ENCODE results near the gene SNX10.

Gene SNX10

DNA sequence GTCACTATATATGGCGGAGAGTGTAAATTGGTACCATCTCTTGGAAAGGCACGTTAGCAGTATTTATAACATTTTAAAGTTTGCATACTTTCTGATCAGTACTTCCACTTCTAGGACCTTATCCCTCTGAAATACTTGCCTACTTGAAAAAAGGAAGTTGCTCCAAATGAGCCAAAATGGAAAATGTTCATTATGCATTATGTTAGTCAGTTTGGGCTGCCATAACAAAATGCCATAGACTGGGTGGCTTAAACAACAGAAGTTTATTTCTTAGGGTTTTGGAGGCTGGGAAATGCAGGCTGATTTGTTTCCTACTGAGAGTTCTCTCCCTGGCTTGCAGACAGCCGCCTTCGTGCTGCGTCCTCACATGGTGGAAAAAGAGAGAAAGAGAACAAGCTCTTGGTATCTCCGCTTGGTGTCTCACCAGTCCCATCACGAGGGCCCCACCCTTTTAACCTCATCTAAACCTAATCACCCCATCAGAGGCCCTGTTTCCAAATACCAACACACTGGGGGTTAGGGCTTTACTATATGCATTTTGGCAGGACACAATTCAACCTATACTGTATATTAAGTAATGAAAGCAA, 6.9 kb downstream of the SNX10 start:
- no peak for DNase-seq (ENCODE audit: low spot score)

DNA sequence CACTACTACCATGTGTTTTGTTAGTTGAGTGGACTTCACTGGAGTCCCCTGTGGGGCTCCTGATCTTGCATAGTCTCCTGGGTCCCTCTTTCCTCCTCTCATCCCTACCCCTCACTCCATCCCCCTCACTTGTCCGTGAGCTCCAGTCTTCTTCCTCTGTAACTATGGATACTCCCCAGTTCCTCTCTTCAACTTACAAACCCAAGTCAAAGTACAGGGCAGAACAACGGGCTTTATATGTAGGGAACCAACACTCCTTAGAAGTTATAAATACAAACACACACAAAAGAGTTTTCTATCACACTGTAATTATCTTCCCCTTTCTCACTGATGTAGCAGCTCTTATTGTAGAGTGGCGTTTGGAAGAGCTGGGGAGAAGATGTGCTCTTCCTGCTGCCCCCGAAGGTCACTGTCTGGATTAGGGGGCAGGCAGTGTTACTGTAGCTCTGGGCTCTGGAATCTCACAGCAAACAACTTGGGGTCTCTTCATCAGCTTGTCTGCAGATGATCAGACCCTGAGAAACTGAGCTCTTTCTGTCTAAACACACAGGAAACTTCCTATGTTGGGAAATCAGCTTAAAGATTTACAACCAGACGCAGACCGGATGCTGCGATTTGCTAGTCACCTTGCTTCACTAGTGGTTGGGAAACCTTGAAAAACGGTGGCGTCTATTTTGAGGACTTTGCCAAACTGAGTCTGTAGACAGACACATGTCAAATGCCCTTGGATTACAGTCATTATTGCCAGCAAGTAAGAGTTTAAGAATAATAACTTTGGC, 13.6 kb downstream of the SNX10 start:
- no peak for DNase-seq (ENCODE audit: low spot score)

DNA sequence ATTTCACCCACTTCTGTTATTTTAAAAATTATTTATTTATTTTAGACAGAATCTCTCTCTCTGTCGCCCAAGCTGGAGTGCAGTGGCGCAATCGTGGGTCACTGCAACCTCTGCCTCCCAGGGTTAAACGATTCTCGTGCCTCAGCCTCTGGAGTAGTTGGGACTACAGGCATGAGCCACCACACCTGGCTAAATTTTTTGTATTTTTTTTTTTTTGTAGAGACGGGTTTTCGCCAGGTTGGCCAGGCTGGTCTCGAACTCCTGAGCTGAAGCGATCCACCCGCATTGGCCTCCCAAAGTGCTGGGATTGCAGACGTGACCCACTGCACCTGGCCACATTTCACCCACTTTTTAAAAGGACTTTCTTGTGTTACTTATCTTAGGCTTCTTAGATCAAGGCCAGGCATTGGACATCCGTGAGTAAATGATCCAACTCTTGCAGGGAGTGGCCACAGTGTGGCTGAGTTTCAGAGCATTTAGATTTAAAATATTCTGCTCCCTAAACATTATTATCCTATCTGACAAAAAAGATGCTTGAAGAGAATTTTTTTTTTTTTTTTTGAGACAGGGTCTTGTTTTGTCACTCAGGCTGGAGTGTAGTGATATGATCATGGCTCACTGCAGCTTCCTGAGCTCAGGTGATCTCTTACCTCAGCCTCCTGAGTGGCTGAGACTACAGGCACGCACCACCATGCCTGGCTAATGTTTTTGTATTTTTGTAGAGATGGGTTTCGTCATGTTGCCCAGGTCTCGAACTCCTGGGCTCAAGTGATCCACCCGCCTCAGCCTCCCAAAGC, 14.4 kb downstream of the SNX10 start:
- no peak for DNase-seq (ENCODE audit: low spot score)

DNA sequence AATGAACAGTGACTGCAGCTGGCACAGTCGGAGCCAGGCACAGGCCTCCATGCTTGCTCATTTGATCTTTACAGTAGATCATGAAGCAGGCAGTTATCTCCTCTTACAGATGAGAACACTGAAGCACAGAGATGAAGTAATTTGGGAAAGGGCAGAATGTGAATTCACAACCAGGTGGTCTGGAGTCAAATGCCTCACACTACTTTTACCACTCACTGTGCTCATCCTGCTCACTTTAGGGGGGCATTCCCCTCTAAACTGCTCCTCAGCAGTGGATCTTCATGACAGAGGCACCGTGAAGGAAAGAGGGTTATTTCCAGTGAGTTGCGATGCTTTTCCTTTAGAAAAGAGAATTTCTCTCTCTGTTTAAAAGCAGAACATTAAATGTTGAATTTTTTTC, 15.1 kb downstream of the SNX10 start:
- DNase-seq (ENCODE audit: low spot score) = no peak

DNA sequence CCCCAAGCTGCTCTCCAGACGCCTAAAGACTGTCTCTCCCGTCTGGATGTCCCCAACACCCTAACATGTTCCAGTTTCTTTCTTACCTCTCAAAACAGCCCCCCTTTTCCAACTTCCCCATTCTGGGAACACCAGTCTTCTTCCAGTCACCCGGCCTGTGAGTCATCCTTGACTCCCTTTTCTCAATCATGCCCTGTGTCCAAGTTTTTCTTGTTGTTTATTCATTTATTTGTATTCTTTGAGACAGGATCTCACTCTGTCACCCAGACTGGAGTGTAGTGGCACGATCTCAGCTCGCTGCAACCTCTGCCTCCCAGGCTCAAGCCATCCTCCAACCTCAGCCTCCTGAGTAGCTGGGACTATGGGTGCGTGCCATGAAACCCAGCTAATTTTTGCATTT, 15.6 kb downstream of the SNX10 start:
- no peak for DNase-seq (ENCODE audit: low spot score)

DNA sequence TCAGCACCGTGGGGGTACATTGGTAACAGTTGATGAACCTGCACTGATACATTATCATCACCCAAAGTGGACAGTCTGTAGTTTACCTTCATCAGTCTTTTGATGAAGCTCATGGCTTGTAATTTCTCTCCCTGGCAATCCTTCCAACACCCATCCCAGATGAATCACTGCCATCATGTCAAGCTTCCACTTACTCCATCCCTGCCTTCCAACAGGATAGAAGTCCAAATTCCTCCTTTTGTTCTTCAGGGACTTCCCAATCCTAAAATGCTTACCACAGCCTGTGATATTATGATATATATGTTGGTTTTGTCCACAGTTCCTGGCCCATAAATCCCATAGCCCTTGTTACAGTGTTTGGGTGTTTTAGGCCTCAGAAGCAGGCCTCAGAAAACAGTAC, 16.1 kb downstream of the SNX10 start:
- no peak for DNase-seq (ENCODE audit: low spot score)

DNA sequence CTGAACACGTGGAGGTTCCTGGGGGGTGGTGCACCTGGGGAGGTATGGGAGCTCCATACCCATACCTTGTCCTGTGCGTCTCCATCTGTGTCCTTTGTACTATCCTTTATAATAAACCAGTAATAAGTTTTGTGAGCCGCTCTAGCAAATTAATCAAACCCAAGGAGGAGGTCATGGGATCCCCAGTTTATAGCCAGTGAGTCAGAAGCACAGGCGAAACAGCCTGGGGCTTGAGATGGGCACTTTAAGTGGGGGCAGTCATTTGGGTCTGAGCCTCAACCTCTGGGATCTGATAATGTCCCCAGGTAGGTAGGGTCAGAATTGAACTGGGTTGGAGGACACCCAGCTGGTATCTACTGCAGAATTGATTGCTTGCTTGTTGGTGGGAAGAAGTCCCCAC, 16.9 kb downstream of the SNX10 start:
- no peak for DNase-seq (ENCODE audit: low spot score)

DNA sequence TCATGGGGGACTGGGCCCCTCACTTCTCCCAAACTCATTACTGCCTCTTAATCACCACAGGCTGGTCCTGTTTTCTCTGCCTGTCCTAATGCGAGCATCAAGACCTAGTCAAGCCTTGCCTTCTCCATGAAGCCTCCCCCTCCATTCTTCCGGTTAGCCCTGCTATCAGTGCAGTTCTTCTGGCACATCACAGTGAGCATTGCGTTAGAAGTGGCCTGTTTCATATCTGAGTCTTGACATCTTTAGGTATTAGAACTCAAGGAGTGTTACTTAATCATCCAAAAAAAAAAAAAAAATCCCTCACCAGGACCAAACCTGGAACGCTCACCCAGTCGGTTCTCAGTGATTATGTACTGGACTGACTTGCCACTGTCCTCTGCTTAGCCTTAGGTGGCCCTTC, 17.4 kb downstream of the SNX10 start:
- DNase-seq (ENCODE audit: low spot score) = no peak

DNA sequence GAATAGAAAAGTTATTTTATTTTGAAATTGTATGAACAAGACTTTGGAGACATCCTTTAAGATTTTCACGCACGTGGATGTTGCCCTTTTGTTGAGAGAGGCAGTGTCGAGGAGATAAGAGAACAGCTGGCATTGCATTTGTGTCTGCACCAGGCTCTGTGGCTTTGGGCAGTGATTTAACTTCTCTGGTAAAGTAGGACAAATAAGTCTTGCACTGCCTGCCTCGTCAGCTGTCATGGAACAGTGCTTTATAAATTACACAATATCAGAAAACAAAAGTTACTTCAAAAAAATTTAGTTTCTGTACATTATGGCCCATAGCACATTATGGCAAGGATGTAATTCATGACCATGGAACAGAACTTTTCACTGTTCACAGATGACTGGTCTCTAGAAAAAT, 20.1 kb downstream of the SNX10 start:
- DNase-seq (ENCODE audit: low spot score) = no peak

DNA sequence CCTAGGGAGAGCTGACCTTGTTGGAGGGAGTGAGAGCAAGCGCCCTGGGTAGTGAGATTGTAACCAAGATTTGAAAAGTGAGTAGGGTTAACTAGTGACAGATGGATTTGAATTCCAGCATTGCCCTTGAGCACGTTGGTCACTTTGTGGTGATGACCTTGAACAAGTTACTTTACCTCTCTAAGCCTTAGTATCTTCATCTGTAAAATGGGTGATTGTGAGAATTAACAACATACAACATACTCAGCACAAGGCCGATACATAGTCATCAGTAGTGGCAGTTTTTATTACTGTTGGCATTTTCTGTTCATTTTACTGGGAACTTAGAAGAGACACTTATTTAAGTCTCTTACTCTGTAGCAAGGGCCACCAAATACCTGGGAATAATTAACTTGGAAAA, 25.5 kb downstream of the SNX10 start:
- DNase-seq (ENCODE audit: low spot score) = no peak

DNA sequence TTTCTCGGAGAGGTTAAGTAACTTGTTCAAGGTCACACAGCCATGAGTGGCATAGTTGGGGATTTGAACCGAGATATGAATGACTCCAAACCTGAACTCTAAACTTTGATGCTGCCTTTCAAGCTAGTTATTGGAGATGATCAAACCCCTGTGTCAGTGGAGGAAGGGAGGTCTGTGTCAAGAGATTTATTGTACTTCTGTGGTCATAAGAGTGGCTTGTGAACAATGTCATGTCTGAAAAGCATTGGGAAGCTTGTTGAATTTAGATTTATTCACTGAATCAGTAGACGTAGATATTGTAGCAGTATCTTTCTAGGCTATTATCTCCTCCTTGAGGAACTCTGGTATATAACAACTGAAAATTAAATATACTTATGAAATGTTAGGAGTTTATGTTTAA, 27.3 kb downstream of the SNX10 start:
- DNase-seq (ENCODE audit: low spot score) = no peak

DNA sequence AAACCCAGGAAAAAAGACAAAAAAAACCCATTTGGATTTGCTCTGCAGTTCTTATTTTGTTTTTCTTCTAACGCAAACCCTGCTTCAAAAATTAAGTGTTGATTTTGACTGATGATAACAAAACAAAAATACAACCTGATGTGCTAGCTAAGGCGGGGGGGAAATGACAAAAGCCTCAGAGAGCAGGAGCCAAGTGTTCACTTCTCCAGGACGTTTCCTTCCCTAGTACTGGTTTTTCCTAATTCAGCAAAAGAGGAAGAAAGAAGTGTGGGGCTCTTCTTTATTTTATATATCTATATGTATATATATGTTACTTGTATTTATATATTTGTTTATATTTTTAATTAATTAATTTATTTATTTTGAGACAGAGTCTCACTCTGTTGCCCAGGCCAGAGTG, 28.0 kb downstream of the SNX10 start:
- no peak for DNase-seq (ENCODE audit: low spot score)

DNA sequence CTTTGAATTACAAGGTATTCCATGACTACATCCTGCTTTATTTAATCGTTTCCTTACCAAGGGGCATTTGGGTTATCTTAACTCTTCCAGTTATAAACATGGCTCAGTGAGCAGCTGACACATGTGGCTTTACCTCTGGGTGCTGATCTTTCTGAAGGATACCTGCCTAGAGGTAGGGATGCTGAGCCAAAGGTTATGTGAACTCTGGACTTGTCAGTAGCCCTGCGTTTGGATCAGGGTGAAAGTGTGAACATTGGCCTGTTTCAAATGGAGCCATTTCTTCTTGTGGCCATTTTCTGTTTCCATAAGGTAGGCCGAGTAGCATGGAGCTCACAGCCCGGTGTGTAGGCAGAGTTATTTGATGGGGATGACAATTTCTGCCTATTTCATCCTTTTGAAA, 29.2 kb downstream of the SNX10 start:
- no peak for DNase-seq (ENCODE audit: low spot score)

DNA sequence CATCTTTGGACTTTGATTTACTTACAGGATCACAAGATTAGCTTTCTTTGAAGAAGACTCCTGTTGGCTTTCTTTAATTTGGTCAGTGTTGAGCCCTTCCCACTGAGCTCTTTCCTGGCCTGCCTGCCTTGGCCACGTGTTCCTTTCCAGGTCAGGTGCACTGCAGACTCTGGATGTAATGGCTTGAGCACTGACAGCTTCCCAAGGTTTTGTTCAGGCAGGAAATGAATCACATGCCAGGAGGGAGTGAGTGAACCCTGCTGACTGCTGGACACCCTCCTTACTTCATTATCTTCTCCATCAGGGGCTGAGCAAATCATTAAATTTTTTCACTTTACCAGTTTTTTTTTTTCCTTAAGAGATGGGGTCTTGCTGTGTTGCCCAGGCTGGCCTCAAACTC, 29.8 kb downstream of the SNX10 start:
- no peak for DNase-seq (ENCODE audit: low spot score)

DNA sequence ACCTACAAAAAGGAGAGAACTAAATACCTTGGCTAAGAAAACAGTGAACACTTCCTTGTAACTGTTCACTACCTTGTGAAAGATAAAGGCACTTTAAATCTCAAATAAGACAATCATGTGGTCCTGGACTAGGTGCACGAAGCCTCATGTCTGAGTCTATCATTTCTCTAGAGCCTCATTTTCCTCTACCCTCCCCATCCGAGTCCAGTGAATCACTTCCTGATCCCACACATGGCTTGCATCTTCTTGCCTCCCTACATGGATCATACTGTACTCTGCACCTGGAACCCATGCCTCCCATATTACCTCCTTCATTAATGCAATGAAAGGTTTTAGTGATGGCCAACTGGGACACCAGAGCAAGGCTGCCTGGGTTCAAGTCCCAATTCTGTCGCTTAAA, 34.5 kb downstream of the SNX10 start:
- DNase-seq (ENCODE audit: low spot score) = no peak

DNA sequence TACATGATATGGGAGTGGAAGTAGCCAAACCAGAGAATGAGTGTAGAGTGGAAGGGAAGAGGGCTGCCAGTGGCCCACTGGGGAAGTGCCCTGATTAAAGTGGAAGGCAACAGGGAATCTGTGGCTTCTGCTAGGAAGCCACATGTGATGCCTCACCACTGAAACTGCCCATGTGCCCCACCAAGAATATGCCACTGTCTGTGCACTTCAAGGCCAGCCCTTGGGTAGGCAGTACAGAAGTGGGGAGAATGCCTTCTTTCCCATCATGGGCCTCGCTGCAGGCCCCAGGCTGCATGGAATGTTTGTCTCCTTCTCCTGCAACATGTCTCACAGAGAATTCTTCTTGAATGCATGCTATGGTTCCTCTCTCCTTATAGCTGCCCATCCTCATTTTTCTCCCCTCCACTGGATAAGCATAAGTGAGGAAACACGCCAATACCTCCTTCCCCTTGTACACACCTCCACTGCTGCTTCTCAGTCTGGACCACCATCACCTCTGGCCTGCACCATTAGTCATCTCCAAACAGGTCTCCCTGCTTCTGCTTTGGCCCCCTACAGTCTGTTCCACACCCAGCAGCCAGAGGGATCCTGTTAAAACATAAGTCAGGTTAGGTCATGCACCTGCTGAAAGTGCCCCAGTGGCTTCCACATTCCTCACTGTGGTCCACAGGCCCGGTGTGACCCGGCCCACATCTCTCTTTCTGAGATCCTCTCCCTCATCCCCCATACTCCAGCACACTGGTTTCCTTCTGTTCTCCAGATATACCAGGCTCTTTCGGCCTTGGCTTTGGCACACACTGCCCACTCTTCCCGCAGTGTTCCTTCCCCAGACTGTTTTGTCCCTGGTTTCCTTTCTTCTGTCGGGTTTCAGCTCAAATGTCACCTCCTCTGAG, 37.1 kb downstream of the SNX10 start:
- no peak for DNase-seq (ENCODE audit: low spot score)

DNA sequence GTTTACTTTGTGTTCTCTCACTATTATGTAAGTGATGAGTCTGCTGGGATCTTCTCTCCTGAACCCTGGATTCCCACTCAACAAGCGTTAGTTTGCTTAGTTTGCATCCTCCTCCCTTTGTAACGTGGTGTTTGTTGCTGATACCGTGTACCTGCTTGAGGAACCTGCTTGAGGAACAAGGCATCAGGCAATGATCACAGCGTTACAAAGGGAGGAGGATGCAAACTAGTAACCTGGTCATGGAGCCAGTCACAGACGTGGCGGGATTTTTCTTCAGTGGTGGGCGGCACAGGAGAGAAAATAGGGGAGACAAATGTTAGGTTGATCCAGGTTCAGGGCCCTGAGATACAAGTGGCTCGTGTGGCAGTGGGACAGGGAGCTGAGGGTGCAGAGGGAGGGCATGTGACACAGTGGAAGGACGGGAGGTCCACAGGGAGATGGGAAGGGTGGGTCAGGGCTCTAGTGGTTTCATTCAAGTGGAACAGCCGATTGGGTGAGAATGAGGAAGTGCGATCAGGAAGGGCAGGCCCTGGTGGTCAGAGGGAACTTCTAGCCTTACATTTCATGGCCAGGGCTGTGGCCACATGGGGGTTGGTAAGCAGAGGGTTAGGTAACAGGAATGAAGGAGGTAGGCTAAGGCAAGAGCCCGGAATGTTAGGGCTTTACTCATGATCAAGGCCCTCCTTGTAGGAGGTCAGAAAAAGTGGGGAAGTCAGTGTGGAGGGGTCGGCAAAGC, 38.0 kb downstream of the SNX10 start:
- DNase-seq (ENCODE audit: low spot score) = no peak

DNA sequence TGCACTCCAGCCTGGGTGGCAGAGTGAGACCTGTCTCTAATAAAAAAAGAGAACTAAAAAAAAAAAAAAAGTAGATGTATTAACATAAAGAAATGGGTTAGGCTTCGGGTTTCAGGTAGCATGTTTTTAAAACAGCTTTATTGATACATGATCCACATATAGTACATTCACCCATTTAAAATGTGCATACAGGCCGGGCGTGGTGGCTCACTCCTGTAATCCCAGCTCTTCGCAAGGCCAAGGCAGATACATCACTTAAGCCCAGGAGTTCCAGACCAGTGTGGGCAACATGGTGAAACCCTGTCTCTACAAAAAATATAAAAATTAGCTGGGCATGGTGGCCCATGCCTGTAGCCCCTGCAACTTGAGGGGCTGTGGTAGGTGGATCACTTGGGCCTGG, 39.5 kb downstream of the SNX10 start:
- no peak for DNase-seq (ENCODE audit: low spot score)

DNA sequence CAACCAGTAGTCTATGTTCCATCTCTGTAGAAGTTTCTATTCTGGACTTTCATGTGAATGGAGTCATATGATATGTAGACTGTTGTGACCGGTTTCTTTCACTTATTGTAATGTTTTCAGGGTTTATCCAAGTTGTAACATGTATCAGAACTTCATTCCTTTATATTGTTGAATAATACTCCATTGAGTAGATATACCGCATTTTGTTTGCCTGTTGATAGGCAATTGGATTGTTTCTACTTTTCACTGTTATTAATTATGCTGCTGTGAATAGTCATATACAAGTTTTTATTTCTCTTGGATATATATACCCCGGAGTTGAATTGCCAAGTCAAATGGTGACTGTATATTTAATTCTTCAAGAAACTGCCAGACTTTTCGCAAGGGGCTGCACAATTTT, 40.1 kb downstream of the SNX10 start:
- DNase-seq (ENCODE audit: low spot score) = no peak

DNA sequence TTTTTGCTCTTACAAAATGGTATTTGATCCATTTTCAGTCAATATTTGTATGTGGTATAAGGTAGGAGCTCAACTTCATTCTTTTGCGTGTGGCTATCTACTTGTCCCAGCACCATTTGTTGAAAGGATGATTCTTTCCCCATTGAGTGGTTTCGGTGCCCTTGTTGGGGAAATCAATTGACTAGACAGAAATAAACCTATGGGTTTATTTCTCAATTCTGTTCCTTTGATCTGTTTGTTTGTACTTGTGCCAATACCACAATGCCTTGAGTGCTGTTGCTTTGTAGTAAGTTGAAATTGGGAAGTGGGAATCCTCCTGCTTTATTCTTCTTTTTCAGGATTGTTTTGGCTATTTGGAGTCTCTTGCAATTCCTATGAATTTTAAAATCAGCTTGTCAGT, 41.0 kb downstream of the SNX10 start:
- no peak for DNase-seq (ENCODE audit: low spot score)

DNA sequence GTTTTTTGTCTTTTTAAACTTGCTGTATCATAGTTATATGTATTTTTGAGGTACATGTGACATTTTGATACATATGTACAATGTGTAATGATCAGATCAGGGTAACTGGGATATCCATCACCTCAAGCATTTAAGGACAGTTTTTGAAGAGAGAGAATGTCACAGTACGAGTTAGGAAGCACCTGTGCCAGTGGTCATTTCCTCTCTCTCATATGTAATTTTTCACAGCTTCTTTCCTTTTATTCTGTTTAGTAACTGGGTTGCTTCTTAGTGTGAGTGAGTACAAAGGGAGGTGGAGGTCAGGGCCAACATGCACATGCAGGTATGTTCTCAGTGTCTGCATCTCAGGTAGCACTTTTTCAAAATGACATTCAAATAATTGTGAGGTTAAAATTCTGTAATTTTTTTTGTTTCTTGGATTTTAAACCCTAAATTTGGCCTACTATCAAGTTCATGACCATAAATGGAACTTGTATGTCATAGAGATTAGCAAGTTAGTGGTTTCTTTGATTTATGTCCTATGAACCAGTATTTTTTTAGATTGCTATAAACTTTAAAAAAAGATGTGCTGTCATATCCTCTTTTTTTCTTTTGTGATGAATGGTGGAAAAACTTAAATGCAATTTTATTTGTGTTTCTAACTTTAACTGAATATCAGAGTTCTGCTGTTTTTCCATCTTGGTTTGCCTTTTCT, 42.7 kb downstream of the SNX10 start:
- DNase-seq (ENCODE audit: low spot score) = no peak

Data from CD4-positive, alpha-beta T cell treated with Interleukin-2 at 100 ng/mL for 4 hours (primary cell).